Right lobe of liver (tissue), 6 donors: ENCODE data around the gene UTP4. TPM values are rescaled to one million over a fixed set of nuclear protein-coding genes. Genes with fewer than 3 reads are reported as not detected.
A peak's percentile ranks its signal among the peaks of the same experiment; 100 is the strongest.

Source experiments
- ATAC-seq, 4 donors: fragments of 200-7000 bp; cut with Tn5 transposase; one replicate each; pipeline ENCODE4 v1.9.1; 2020; ENCODE audit warnings: mild to moderate bottlenecking in 4 of 4, moderate library complexity in 4 of 4
- DNase-seq, 3 donors: peaks; one replicate each; pipeline ENCODE4 v3.0.0-alpha.2; 2020
- H3K27ac ChIP-seq, 3 donors: fragments of 200-600 bp; one replicate each; pipeline ENCODE4 v1.8.0; 2022
- H3K27me3 ChIP-seq, 2 donors: fragments of 200-600 bp; one replicate each; pipeline ENCODE4 v1.8.0; 2022
- H3K36me3 ChIP-seq, 4 donors: fragments of 200-600 bp; sonication (generic) in 1 of 4; one replicate each; pipeline versions ENCODE4 v1.5.1 to v1.8.0; 2017 to 2022; ENCODE audit warnings: control low read depth in 1 of 4
- H3K4me1 ChIP-seq, 4 donors: fragments of 200-600 bp; sonication (generic) in 1 of 4; one replicate each; pipeline versions ENCODE4 v1.5.1 to v1.8.0; 2017 to 2022; ENCODE audit warnings: control low read depth in 1 of 4
- H3K4me3 ChIP-seq, 3 donors: fragments of 200-600 bp; one replicate each; pipeline ENCODE4 v1.8.0; 2022
- H3K9me3 ChIP-seq, 4 donors: fragments of 200-600 bp; sonication (generic) in 1 of 4; one replicate each; pipeline versions ENCODE4 v1.5.1 to v1.8.0; 2017 to 2022; ENCODE audit warnings: control low read depth in 1 of 4
- POLR2A ChIP-seq: fragments of 450-650 bp; IDR thresholded peaks from one replicate; pipeline ENCODE4 v1.6.1; 2017; ENCODE audit warnings: antibody characterized with exemption, mild to moderate bottlenecking
- WGBS: methylation state at CpG from one replicate; pipeline ENCODE4 v1.1.6; 2018; ENCODE audit warnings: low coverage, low lambda C conversion rate; ENCODE audit not compliant: insufficient coverage; ENCODE audit errors: missing lambda C conversion rate; 5-methylcytosine and 5-hydroxymethylcytosine counted together
- intact Hi-C, 2 donors: fragments of 100-400 bp; cut with DNase I; formaldehyde crosslinking; loops; one replicate each; pipeline versions ENCODE4 v1.11.2 to v1.14.1; 2022
- total RNA-seq, 6 experiments: library from RNA; depleted of rRNA in 2 of 6; stranded (reverse); fragments of >200 nt in 2 of 6; fragmentation: NEBNext Ultra II Directional in 3 of 6; extraction: Animal tissue kit (Norgen Biotek cat#: 25700) in 3 of 6; gene quantifications; one replicate each; pipeline versions ENCODE4 v1.1.0 to v1.2.4, GENCODE V29; 2016 to 2023
- TF ChIP-seq, protein P1 (sequence below), 4 donors: fragments of 200-600 bp in 3 of 4; fragments of 450-650 bp in 1 of 4; IDR thresholded peaks; one replicate each; pipeline versions ENCODE4 v1.5.1 to v1.8.0; 2016 to 2022; ENCODE audit warnings: antibody characterized with exemption in 4 of 4, mild to moderate bottlenecking in 2 of 4
- donor health status: DM: no; HTN: yes; CAD: no.
- donor health status: DM: no; HTN: no; CAD: no.
- donor health status: DM: no; HTN: no; CAD: no.
- donor health status: DM: no; HTN: yes; CAD: no.
- donor health status: DM: no; HTN: yes; CAD: no.

UTP4 gene
- total RNA-seq, 6 experiments from 2014 or later = 13.9 to 22.2 (median 19.6) TPM

GRCh38 chr16:69112285-69113129 lies 19.9 kb upstream of the UTP4 start:
- WGBS = 33% methylated on average over 2 of the region's 6 CpGs

DNA sequence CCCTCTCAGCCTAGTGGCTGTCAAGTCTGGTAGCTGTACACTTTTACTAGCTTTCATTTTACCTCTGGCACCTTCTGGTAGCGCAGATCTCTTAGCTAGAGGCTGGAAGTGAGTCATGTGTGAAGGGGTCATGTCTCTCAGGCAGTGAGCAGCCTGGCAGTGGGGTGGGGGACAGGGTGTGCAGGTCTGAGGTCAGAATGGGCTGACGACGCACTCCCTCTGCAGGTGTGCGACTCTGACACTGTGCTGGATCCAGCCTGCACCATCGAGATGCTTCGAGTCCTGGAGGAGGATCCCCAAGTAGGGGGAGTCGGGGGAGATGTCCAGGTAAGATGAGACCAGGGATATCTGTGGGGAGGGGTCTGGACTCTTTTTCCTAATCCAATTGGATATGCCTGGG lies 19.2 kb upstream of the UTP4 start:
- Histone ChIP-seq H3K4me3 (no peak overlapping the region), H3K4me1 (peaks cover 0 to 4% (median under 1%) of the 10 kb centered on the region in 4 donors), H3K27me3 (no peaks in the 10 kb centered on the region), H3K27ac (no peak overlapping the region), H3K36me3 (peaks cover 0 to 2% (median 0%) of the 10 kb centered on the region in 4 donors), H3K9me3 (no peaks in the 10 kb centered on the region)
- WGBS = 96% methylated on average over 7 of the region's 7 CpGs
- no peak for TF ChIP-seq POLR2A
- TF ChIP-seq, protein P1, sequence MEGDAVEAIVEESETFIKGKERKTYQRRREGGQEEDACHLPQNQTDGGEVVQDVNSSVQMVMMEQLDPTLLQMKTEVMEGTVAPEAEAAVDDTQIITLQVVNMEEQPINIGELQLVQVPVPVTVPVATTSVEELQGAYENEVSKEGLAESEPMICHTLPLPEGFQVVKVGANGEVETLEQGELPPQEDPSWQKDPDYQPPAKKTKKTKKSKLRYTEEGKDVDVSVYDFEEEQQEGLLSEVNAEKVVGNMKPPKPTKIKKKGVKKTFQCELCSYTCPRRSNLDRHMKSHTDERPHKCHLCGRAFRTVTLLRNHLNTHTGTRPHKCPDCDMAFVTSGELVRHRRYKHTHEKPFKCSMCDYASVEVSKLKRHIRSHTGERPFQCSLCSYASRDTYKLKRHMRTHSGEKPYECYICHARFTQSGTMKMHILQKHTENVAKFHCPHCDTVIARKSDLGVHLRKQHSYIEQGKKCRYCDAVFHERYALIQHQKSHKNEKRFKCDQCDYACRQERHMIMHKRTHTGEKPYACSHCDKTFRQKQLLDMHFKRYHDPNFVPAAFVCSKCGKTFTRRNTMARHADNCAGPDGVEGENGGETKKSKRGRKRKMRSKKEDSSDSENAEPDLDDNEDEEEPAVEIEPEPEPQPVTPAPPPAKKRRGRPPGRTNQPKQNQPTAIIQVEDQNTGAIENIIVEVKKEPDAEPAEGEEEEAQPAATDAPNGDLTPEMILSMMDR (IDR thresholded peaks at IDR 0.05) = no peak
- intact Hi-C loops = loop anchor here in 1 of 2 donors (10.0 kb wide), 1 partner anchor 268 kb away; the partner anchor contains the start of gene TANGO6
- no peak for DNase-seq
- ATAC-seq = no peak

More at GRCh38 chr16:69112285-69113129, 19.9 kb upstream of the UTP4 start:
- peaks cover 0 to 5% (median under 1%) of the 10 kb centered on the region in 4 donors for H3K4me1 ChIP-seq
- H3K27ac ChIP-seq = no peak overlapping the region
- TF ChIP-seq POLR2A = no peak
- TF ChIP-seq, protein P1 (IDR thresholded peaks at IDR 0.05) = peak; percentile 59 to 87 (median 84)
- DNase-seq (peak; percentile 74 to 79 (median 75)), ATAC-seq (peak; percentile 85 to 92 (median 88))
- H3K4me3 ChIP-seq = no peak overlapping the region
- no peaks in the 10 kb centered on the region for H3K9me3 ChIP-seq
- no peaks in the 10 kb centered on the region for H3K27me3 ChIP-seq
- intact Hi-C loops = loop anchor here in 1 of 2 donors (10.0 kb wide), 1 partner anchor 268 kb away; the partner anchor contains the start of gene TANGO6
- H3K36me3 ChIP-seq = peaks cover 0 to 2% (median 0%) of the 10 kb centered on the region in 4 donors

DNA sequence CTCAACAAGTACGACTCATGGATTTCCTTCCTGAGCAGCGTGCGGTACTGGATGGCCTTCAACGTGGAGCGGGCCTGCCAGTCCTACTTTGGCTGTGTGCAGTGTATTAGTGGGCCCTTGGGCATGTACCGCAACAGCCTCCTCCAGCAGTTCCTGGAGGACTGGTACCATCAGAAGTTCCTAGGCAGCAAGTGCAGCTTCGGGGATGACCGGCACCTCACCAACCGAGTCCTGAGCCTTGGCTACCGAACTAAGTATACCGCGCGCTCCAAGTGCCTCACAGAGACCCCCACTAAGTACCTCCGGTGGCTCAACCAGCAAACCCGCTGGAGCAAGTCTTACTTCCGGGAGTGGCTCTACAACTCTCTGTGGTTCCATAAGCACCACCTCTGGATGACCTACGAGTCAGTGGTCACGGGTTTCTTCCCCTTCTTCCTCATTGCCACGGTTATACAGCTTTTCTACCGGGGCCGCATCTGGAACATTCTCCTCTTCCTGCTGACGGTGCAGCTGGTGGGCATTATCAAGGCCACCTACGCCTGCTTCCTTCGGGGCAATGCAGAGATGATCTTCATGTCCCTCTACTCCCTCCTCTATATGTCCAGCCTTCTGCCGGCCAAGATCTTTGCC lies 18.0 kb upstream of the UTP4 start:
- no peak for TF ChIP-seq POLR2A
- TF ChIP-seq, protein P1 (IDR thresholded peaks at IDR 0.05) = no peak
- Histone ChIP-seq H3K27me3 (no peaks in the 10 kb centered on the region), H3K4me1 (peaks cover 0 to 14% (median 8%) of the 10 kb centered on the region in 4 donors), H3K36me3 (peaks cover 0 to 2% (median 0%) of the 10 kb centered on the region in 4 donors), H3K27ac (no peak overlapping the region), H3K9me3 (no peaks in the 10 kb centered on the region), H3K4me3 (no peak overlapping the region)
- WGBS = 97% methylated on average over 4 of the region's 25 CpGs
- DNase-seq (peak in 1 of 3 donors; percentile 26), ATAC-seq (no peak)
- intact Hi-C loops = loop anchor here in 1 of 2 donors (10.0 kb wide), 1 partner anchor 270 kb away; the partner anchor contains the start of gene TANGO6

- peak in 1 of 3 donors; percentile 28 for DNase-seq
- Histone ChIP-seq H3K27me3 (no peaks in the 10 kb centered on the region), H3K4me3 (no peak overlapping the region), H3K9me3 (no peaks in the 10 kb centered on the region), H3K4me1 (peaks cover 0 to 19% (median 12%) of the 10 kb centered on the region in 4 donors), H3K36me3 (peaks cover 0 to 4% (median 1%) of the 10 kb centered on the region in 4 donors), H3K27ac (no peak overlapping the region)
- TF ChIP-seq, protein P1 (IDR thresholded peaks at IDR 0.05) = no peak
- TF ChIP-seq POLR2A = no peak
- intact Hi-C loops = loop anchor here in 1 of 2 donors (10.0 kb wide), 1 partner anchor 270 kb away; the partner anchor contains the start of gene TANGO6
- ATAC-seq = no peak
- WGBS = 88% methylated on average over 6 of the region's 6 CpGs
Observed at GRCh38 chr16:69114976-69115355, 17.5 kb upstream of the UTP4 start.
